ENCODE data around the gene NTN4. TPM values are rescaled to one million over a fixed set of nuclear protein-coding genes. Genes with fewer than 3 reads are reported as not detected.
A peak's percentile ranks its signal among the peaks of the same experiment; 100 is the strongest.

The NTN4 gene
- total RNA-seq, 1 donor from 2014 or later, result 63.9 TPM

GRCh38 chr12:95701722-95702418 lies 88.7 kb downstream of the NTN4 start:
- Histone ChIP-seq H3K27ac (peak overlapping the region; percentile 0 to 70), H3K4me3 (no peak overlapping the region), H3K9me3 (no peaks in the 10 kb centered on the region), H3K4me1 (peaks cover 7 to 24% of the 10 kb centered on the region in 2 donors), H3K36me3 (no peaks in the 10 kb centered on the region), H3K27me3 (no peaks in the 10 kb centered on the region)
- DNase-seq (ENCODE audit: low spot score in 2 of 2), result no peak
- TF ChIP-seq CTCF (IDR thresholded peaks at IDR 0.05), result no peak
- intact Hi-C loops (cut with DNase I), result loop anchor here (2.0 to 5.0 kb wide), 2 partner anchors 35 to 93 kb away; no protein-coding TSS in a partner anchor

DNA sequence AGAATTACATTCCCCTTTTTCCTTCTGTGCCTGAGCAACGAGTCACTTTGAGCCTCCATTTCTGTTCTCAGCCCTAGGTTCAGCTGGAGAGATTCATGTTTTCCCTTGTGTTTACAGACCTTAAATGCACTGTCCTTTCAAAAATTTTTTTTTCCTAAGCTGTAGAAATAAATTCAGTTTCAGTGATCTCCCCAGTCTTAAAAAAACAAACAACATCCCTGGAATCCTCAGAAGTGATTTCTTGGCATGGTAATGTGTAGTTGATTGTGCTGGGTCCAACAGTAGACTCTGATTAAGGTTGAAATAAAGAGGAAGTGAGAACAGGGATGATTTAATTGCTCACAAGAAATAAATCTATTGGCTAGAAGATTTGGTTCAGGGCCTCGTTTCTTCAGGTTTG lies 89.3 kb downstream of the NTN4 start:
- no peaks in the 10 kb centered on the region for H3K36me3 ChIP-seq
- H3K4me3 ChIP-seq, result no peak overlapping the region
- TF ChIP-seq CTCF (IDR thresholded peaks at IDR 0.05), result no peak
- no peak for DNase-seq (ENCODE audit: low spot score in 2 of 2)
- intact Hi-C loops (cut with DNase I), result loop anchor here (2.0 to 5.0 kb wide), 2 partner anchors 36 to 92 kb away; no protein-coding TSS in a partner anchor
- H3K4me1 ChIP-seq, result peaks cover 7 to 24% of the 10 kb centered on the region in 2 donors
- no peaks in the 10 kb centered on the region for H3K9me3 ChIP-seq
- no peaks in the 10 kb centered on the region for H3K27me3 ChIP-seq
- peak overlapping the region; percentile 70 to 77 for H3K27ac ChIP-seq

- Histone ChIP-seq H3K27ac (peak overlapping the region; percentile 70 to 77), H3K9me3 (no peaks in the 10 kb centered on the region), H3K4me3 (peak overlapping the region in 1 of 2 donors; percentile 26), H3K4me1 (peaks cover 7 to 19% of the 10 kb centered on the region in 2 donors), H3K27me3 (no peaks in the 10 kb centered on the region), H3K36me3 (no peaks in the 10 kb centered on the region)
- intact Hi-C loops (cut with DNase I), result loop anchor here (1.0 to 5.0 kb wide), 3 partner anchors 37 to 106 kb away; no protein-coding TSS in a partner anchor
- DNase-seq (ENCODE audit: low spot score in 2 of 2), result peak; percentile 13 to 85
- TF ChIP-seq CTCF (IDR thresholded peaks at IDR 0.05), result no peak
Observed at GRCh38 chr12:95700316-95700785, 90.2 kb downstream of the NTN4 start.

DNA sequence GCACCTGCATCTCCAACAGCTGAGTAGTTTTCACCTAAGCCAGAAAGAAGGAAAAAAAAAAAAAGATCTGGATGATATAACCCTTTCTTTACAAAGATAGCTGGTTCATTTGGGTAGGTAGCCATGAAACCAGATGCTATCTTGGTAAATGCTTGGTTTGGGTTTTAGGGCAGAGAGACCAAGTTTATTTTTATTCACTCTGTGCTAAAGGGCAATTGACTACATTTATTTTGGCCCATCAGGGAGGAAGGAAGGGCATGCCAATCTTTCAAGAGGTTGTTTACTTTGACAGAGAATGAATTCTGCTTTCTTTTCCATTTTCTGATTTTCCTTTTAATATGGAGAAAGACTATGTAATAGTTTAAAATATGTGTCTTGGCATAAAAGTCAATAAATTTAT lies 91.0 kb downstream of the NTN4 start:
- no peak for DNase-seq (ENCODE audit: low spot score in 2 of 2)
- H3K27ac ChIP-seq, result peak overlapping the region; percentile 70 to 77

GRCh38 chr12:95694136-95694535 lies 96.4 kb downstream of the NTN4 start:
- H3K27ac ChIP-seq, result peak overlapping the region; percentile 64 to 68
- DNase-seq (ENCODE audit: low spot score in 2 of 2), result no peak
- H3K4me1 ChIP-seq, result peaks cover 1 to 4% of the 10 kb centered on the region in 2 donors
- peak overlapping the region in 1 of 2 donors; percentile 33 for H3K4me3 ChIP-seq
- intact Hi-C loops (cut with DNase I), result no loop called here
- H3K36me3 ChIP-seq, result no peaks in the 10 kb centered on the region
- TF ChIP-seq CTCF (IDR thresholded peaks at IDR 0.05), result no peak
- H3K9me3 ChIP-seq, result no peaks in the 10 kb centered on the region
- no peaks in the 10 kb centered on the region for H3K27me3 ChIP-seq

More for the DNA sequence above, 91.0 kb downstream of the NTN4 start:
- Histone ChIP-seq H3K9me3 (no peaks in the 10 kb centered on the region), H3K36me3 (no peaks in the 10 kb centered on the region), H3K4me3 (peak overlapping the region in 1 of 2 donors; percentile 26), H3K4me1 (peaks cover 7 to 16% of the 10 kb centered on the region in 2 donors), H3K27me3 (no peaks in the 10 kb centered on the region)
- intact Hi-C loops (cut with DNase I), result loop anchor here (2.0 kb wide), 1 partner anchor 115 kb away; no protein-coding TSS in a partner anchor
- TF ChIP-seq CTCF (IDR thresholded peaks at IDR 0.05), result no peak
